H9 (cell line): ENCODE measurements around the gene EIF3M. TPM values are rescaled to one million over a fixed set of nuclear protein-coding genes. Genes with fewer than 3 reads are reported as not detected.

Experiments
- DNase-seq: peaks from one replicate; pipeline ENCODE4 v3.0.0-alpha.2; 2017
- H2AFZ ChIP-seq: one replicate; pipeline ENCODE4 v1.6.1; 2013; ENCODE audit warnings: mild to moderate bottlenecking, low read length, control low read depth, moderate library complexity
- H2AK5ac ChIP-seq: 2 replicates; pipeline ENCODE4 v1.6.1; 2013; ENCODE audit warnings: low read length, control low read depth, mixed read lengths; ENCODE audit not compliant: insufficient read length
- H2BK120ac ChIP-seq: one replicate; pipeline ENCODE4 v1.6.1; 2013; ENCODE audit warnings: low read depth, mild to moderate bottlenecking, low read length, control low read depth, inconsistent platforms; ENCODE audit not compliant: poor library complexity, severe bottlenecking
- H2BK12ac ChIP-seq: 2 replicates; pipeline ENCODE4 v1.6.1; 2013; ENCODE audit warnings: low read length, control low read depth, mixed read lengths, low read depth; ENCODE audit not compliant: insufficient read length
- H2BK15ac ChIP-seq: 2 replicates; pipeline ENCODE4 v1.6.1; 2013; ENCODE audit warnings: low read depth, low read length, control low read depth
- H2BK20ac ChIP-seq: one replicate; pipeline ENCODE4 v1.6.1; 2013; ENCODE audit warnings: low read depth, mild to moderate bottlenecking, low read length, control low read depth, inconsistent platforms; ENCODE audit not compliant: poor library complexity, severe bottlenecking
- H2BK5ac ChIP-seq: 2 replicates; pipeline ENCODE4 v1.6.1; 2013; ENCODE audit warnings: low read length, control low read depth, mixed read lengths; ENCODE audit not compliant: insufficient read length
- H3K14ac ChIP-seq: 2 replicates; pipeline ENCODE4 v1.6.1; 2013; ENCODE audit warnings: low read length, control low read depth; ENCODE audit not compliant: insufficient read depth
- H3K18ac ChIP-seq: 2 replicates; pipeline ENCODE4 v1.6.1; 2013; ENCODE audit warnings: low read depth, mild to moderate bottlenecking, mixed read lengths, low read length, control low read depth; ENCODE audit not compliant: insufficient read length
- H3K23ac ChIP-seq: 2 replicates; pipeline ENCODE4 v1.6.1; 2013; ENCODE audit warnings: low read length, control low read depth, mixed read lengths, low read depth; ENCODE audit not compliant: insufficient read length
- H3K23me2 ChIP-seq: 2 replicates; pipeline ENCODE4 v1.6.1; 2013; ENCODE audit warnings: low read depth, mild to moderate bottlenecking, mixed read lengths, low read length, control low read depth; ENCODE audit not compliant: insufficient read length, poor library complexity, severe bottlenecking
- H3K27ac ChIP-seq: 2 replicates; pipeline ENCODE4 v1.5.1; 2013; ENCODE audit warnings: low read length, control low read depth, mixed read lengths, low read depth; ENCODE audit not compliant: insufficient read length
- H3K27me3 ChIP-seq: 2 replicates; pipeline ENCODE4 v1.6.1; 2013; ENCODE audit warnings: low read length, control low read depth, inconsistent platforms; ENCODE audit not compliant: insufficient read depth
- H3K4ac ChIP-seq: 2 replicates; pipeline ENCODE4 v1.6.1; 2013; ENCODE audit warnings: low read depth, mild to moderate bottlenecking, control low read depth, inconsistent platforms, low read length, moderate library complexity
- H3K4me1 ChIP-seq: 2 replicates; pipeline ENCODE4 v1.6.1; 2013; ENCODE audit warnings: low read length, control low read depth, inconsistent platforms; ENCODE audit not compliant: insufficient read depth
- H3K4me2 ChIP-seq: 2 replicates; pipeline ENCODE4 v1.6.1; 2013; ENCODE audit warnings: low read length, control low read depth, mixed read lengths; ENCODE audit not compliant: insufficient read length, insufficient read depth
- H3K56ac ChIP-seq: 2 replicates; pipeline ENCODE4 v1.6.1; 2013; ENCODE audit warnings: low read depth, mild to moderate bottlenecking, mixed read lengths, low read length, control low read depth; ENCODE audit not compliant: insufficient read length
- H3K79me1 ChIP-seq: 2 replicates; pipeline ENCODE4 v1.6.1; 2013; ENCODE audit warnings: low read depth, mild to moderate bottlenecking, moderate library complexity, low read length, control low read depth, inconsistent platforms; ENCODE audit not compliant: insufficient read depth, poor library complexity, severe bottlenecking
- H3K79me2 ChIP-seq: 2 replicates; pipeline ENCODE4 v1.6.1; 2013; ENCODE audit warnings: low read length, control low read depth, inconsistent platforms; ENCODE audit not compliant: insufficient read depth
- H3K9ac ChIP-seq: 2 replicates; pipeline ENCODE4 v1.6.1; 2013; ENCODE audit warnings: low read length, control low read depth, mixed read lengths; ENCODE audit not compliant: insufficient read length; ENCODE audit errors: extremely low read depth
- H3K9me3 ChIP-seq: one replicate; pipeline ENCODE4 v1.6.1; 2013; ENCODE audit warnings: low read depth, low read length, inconsistent platforms; ENCODE audit not compliant: control insufficient read depth
- H3T11ph ChIP-seq: one replicate; pipeline ENCODE4 v1.6.1; 2013; ENCODE audit warnings: mild to moderate bottlenecking, low read length, control low read depth, inconsistent platforms
- H4K20me1 ChIP-seq: one replicate; pipeline ENCODE4 v1.6.1; 2013; ENCODE audit not compliant: control insufficient read depth, insufficient read length, insufficient read depth
- H4K5ac ChIP-seq: 2 replicates; pipeline ENCODE4 v1.6.1; 2013; ENCODE audit warnings: low read depth, mild to moderate bottlenecking, mixed read lengths, low read length, control low read depth; ENCODE audit not compliant: insufficient read length
- H4K8ac ChIP-seq: replicated peaks from 2 replicates; pipeline ENCODE4 v1.6.1; 2013; ENCODE audit warnings: low read length, control low read depth, mixed read lengths, low read depth; ENCODE audit not compliant: insufficient read length
- H4K91ac ChIP-seq: 2 replicates; pipeline ENCODE4 v1.6.1; 2013; ENCODE audit warnings: low read depth, mild to moderate bottlenecking, moderate library complexity, mixed read lengths, low read length, control low read depth; ENCODE audit not compliant: insufficient read length
- H3K27ac Mint-ChIP-seq, 3 experiments: 2 replicates in 2 of 3; 3 replicates in 1 of 3; pipeline ENCODE4 v1.8.0; 2020 to 2021; ENCODE audit warnings: mixed read lengths in 3 of 3, mild to moderate bottlenecking in 1 of 3, moderate library complexity in 1 of 3
- H3K27me3 Mint-ChIP-seq: 2 replicates; pipeline ENCODE4 v1.8.0; 2021; ENCODE audit warnings: low read depth, mild to moderate bottlenecking, moderate library complexity, mixed read lengths
- H3K36me3 Mint-ChIP-seq, 3 experiments: 2 replicates in 2 of 3; 3 replicates in 1 of 3; pipeline ENCODE4 v1.8.0; 2020 to 2021; ENCODE audit warnings: low read depth in 3 of 3, mixed read lengths in 3 of 3; ENCODE audit not compliant: insufficient read depth in 1 of 3
- H3K4me1 Mint-ChIP-seq, 2 experiments: 2 replicates each; pipeline ENCODE4 v1.8.0; 2020; ENCODE audit warnings: mixed read lengths in 2 of 2
- H3K4me3 Mint-ChIP-seq, 2 experiments: 2 replicates in 1 of 2; 3 replicates in 1 of 2; pipeline ENCODE4 v1.8.0; 2020 to 2021; ENCODE audit warnings: mild to moderate bottlenecking in 2 of 2, mixed read lengths in 2 of 2, moderate library complexity in 1 of 2
- H3K9me3 Mint-ChIP-seq, 2 experiments: 2 replicates in 1 of 2; 3 replicates in 1 of 2; pipeline ENCODE4 v1.8.0; 2020; ENCODE audit warnings: mild to moderate bottlenecking in 2 of 2, mixed read lengths in 2 of 2, moderate library complexity in 1 of 2
- WGBS: extraction: QIAGEN DNeasy Blood & Tissue Kit; methylation state at CpG from one replicate; pipeline ENCODE4 v1.1.7; 2013; ENCODE audit warnings: missing lambda C conversion rate, low lambda C conversion rate, mixed read lengths; ENCODE audit not compliant: insufficient read length; ENCODE audit errors: extremely low coverage; 5-methylcytosine and 5-hydroxymethylcytosine counted together
- total RNA-seq: library from RNA; stranded (reverse); gene quantifications from 2 replicates; pipeline ENCODE4 v1.2.1, GENCODE V29; 2021
- TF ChIP-seq, protein P1 (sequence below): fragments of 200-600 bp; sonication (generic); conservative IDR thresholded peaks from 3 replicates; pipeline ENCODE4 v1.8.0; 2021; ENCODE audit warnings: antibody characterized with exemption, mild to moderate bottlenecking

Gene EIF3M
- total RNA-seq, 1 experiment from 2014 or later, result 365 TPM

DNA sequence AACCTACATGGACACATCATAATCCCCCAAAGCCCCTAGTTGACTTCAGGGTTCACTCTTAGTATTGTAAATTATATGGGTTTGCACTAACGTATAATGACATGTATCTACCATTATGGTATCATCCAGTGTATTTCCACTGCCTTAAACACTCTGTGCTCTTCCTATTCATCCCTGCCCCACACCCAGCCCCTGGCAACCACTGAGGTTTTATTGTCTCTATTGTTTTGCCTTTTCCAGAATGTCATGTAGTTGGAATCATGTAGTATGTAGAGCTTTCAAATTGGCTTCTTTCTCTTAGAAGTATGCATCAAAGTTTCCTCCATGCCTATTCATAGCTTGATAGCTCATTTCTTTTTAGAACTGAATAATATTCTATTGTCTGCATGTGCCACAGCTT lies 16.5 kb upstream of the EIF3M start:
- Histone ChIP-seq H3K79me2 (no peaks in the 10 kb centered on the region), H2BK5ac (no peak overlapping the region), H3K23ac (no peak overlapping the region), H2AFZ (no peak overlapping the region), H3K4me1 (peaks cover 6% of the 10 kb centered on the region; the same call in 1 of the 2 replicates), H2AK5ac (no peak overlapping the region), H2BK12ac (no peak overlapping the region), H3K4me2 (no peak overlapping the region), H3K79me1 (no peaks in the 10 kb centered on the region), H3K23me2 (no peaks in the 10 kb centered on the region), H3K14ac (no peak overlapping the region), H2BK20ac (no peak overlapping the region), H3K27ac (no peak overlapping the region), H3T11ph (no peak overlapping the region), H3K56ac (no peak overlapping the region), H4K8ac (no peak overlapping the region), H2BK15ac (no peak overlapping the region), H3K9ac (no peak overlapping the region), H3K27me3 (no peaks in the 10 kb centered on the region), H3K18ac (no peak overlapping the region), H4K91ac (no peak overlapping the region), H4K20me1 (no peaks in the 10 kb centered on the region), H2BK120ac (no peak overlapping the region), H3K9me3 (no peaks in the 10 kb centered on the region), H3K4ac (no peak overlapping the region), H4K5ac (no peak overlapping the region)
- no peaks in the 10 kb centered on the region; a peak in 1 of 7 replicates for H3K36me3 Mint-ChIP-seq
- no peaks in the 10 kb centered on the region for H3K9me3 Mint-ChIP-seq
- TF ChIP-seq, protein P1, sequence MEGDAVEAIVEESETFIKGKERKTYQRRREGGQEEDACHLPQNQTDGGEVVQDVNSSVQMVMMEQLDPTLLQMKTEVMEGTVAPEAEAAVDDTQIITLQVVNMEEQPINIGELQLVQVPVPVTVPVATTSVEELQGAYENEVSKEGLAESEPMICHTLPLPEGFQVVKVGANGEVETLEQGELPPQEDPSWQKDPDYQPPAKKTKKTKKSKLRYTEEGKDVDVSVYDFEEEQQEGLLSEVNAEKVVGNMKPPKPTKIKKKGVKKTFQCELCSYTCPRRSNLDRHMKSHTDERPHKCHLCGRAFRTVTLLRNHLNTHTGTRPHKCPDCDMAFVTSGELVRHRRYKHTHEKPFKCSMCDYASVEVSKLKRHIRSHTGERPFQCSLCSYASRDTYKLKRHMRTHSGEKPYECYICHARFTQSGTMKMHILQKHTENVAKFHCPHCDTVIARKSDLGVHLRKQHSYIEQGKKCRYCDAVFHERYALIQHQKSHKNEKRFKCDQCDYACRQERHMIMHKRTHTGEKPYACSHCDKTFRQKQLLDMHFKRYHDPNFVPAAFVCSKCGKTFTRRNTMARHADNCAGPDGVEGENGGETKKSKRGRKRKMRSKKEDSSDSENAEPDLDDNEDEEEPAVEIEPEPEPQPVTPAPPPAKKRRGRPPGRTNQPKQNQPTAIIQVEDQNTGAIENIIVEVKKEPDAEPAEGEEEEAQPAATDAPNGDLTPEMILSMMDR, result no peak
- WGBS, result no CpG with 5 or more reads among the region's 1 CpG
- H3K4me3 Mint-ChIP-seq, result no peak overlapping the region
- no peak for DNase-seq
- peaks cover 16% of the 10 kb centered on the region for H3K27me3 Mint-ChIP-seq
- peaks cover 9 to 10% of the 10 kb centered on the region in 2 experiments for H3K4me1 Mint-ChIP-seq
- H3K27ac Mint-ChIP-seq, result no peak overlapping the region
